NCI-H345 (cell line): ENCODE results near the gene OARD1.

Source experiments
- DNase-seq: peaks from one replicate; lab custom pipeline; 2025; lab: John Stamatoyannopoulos, UW

Gene OARD1

GRCh38 chr6:41047745-41048732, 24.1 kb downstream of the OARD1 start:
- no peak for DNase-seq

GRCh38 chr6:41047306-41047705, 24.9 kb downstream of the OARD1 start:
- no peak for DNase-seq

GRCh38 chr6:41046084-41046483, 26.1 kb downstream of the OARD1 start:
- no peak for DNase-seq

GRCh38 chr6:41045664-41046063, 26.5 kb downstream of the OARD1 start:
- no peak for DNase-seq

GRCh38 chr6:41043151-41043550, 29.0 kb downstream of the OARD1 start:
- no peak for DNase-seq

- DNase-seq, result no peak
These were observed 29.7 kb downstream of the OARD1 start, which contains the start of gene TSPO2 for GRCh38 chr6:41042226-41043055. Gene TSPO2 (plus strand): TSS chr6:41042467. CDS start chr6:41042986, 519 bp downstream.

- DNase-seq, result no peak
These were observed 31.1 kb downstream of the OARD1 start for GRCh38 chr6:41040940-41041536.

GRCh38 chr6:41040101-41040939, 31.8 kb downstream of the OARD1 start:
- DNase-seq, result no peak

- DNase-seq, result peak; percentile 33
These were observed 32.8 kb downstream of the OARD1 start, which contains the start of gene UNC5CL for GRCh38 chr6:41039060-41039998. Gene UNC5CL (minus strand): TSS chr6:41039221. CDS start chr6:41035074, 4,147 bp downstream.

- DNase-seq, result no peak
These were observed 34.0 kb downstream of the OARD1 start for GRCh38 chr6:41038205-41038604.

- peak; percentile 70 for DNase-seq
These were observed 34.9 kb downstream of the OARD1 start for GRCh38 chr6:41037107-41037900.

GRCh38 chr6:41036601-41037000, 35.6 kb downstream of the OARD1 start:
- DNase-seq, result no peak

- DNase-seq, result no peak
These were observed 36.0 kb downstream of the OARD1 start for GRCh38 chr6:41036186-41036585.

- no peak for DNase-seq
These were observed 38.4 kb downstream of the OARD1 start for GRCh38 chr6:41033776-41034175.

- no peak for DNase-seq
These were observed 39.3 kb downstream of the OARD1 start for GRCh38 chr6:41032830-41033229.

GRCh38 chr6:41028561-41029412, 43.4 kb downstream of the OARD1 start:
- DNase-seq, result no peak

GRCh38 chr6:41027799-41028560, 44.2 kb downstream of the OARD1 start:
- DNase-seq, result no peak

GRCh38 chr6:41027241-41027640, 44.9 kb downstream of the OARD1 start:
- no peak for DNase-seq
